ENCODE measurements around the gene ADK.
"Not testable (repeated sequence)": the region's sequence is repeated elsewhere in the genome, so short reads cannot be mapped to it uniquely, and the experiment has no call there.

Gene ADK

DNA sequence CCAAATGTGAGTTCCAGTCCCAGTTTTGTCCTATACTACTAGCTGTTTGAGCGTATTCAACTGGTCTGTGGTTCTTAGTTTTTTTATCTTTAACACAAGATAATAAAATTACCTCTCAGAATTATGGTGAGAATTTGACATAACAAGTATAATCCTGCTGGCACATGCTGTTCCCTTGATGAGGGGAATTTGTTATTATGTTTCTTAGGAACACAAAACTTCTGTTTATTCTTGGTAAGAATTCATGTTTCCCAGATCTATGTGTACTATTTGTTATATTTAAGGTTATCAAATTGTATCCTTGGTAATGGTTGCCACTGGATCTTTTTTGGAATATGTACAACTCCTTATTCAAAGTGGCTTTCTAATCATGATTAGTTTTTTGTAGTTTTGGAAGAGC, 335.6 kb downstream of the ADK start:
- DNase-seq (ENCODE audit: low read depth in 2 of 2), result no peak

DNA sequence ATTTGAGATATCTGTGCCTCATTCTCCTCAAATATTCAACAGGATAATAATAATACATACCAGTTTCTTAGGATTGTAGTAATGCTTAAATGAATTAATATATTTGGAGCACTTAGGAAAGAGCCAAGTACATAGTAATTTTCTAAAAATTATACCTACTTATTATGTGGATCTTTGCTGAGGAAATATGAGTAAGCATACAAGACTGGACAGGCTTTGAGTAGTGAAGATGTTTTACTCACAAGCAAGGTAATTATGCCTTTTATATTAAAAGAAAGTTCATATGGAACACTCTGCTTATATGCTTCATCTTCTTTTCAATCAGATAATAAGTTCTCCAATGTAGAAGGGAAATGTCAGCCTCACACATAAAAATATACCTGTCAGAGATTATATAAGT, 337.9 kb downstream of the ADK start:
- no peak for DNase-seq (ENCODE audit: low read depth in 2 of 2)

DNA sequence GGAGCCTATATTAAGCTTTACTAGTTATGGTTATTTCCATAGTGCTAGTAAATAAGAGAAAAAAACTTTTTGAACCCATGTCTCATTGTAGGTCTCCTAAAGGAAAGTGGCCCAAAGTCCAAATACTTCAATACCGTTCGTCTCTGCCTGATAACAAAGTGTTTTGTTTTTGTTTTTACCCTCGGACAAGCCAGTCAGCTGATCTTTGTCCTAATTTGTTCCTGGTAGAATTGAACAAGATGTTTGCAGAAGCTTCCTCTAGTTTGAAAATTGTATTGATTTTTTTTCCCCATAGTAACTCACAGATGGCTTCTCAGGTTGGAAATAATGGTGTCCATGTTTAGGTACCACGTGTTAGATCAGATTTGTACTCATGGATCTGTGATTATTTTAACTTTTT, 339.5 kb downstream of the ADK start:
- DNase-seq (ENCODE audit: low read depth in 2 of 2), result no peak

DNA sequence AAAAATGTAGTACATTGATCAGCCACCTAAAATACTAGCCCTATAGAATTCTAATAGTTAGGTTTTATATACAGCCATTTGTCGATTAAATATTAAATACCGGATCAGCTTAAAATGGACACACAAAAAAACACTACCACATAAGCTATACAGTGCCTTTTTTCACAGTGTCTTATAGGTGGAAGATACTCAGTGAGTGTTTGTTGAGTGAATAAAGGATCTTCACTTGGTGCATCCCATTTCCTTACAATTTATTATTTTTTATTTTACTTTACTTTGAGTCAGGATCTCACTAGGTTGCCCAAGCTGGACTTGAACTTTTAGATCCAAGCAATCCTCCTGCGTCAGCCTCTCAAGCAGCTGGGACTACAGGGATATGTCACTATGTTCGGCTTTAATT, 340.0 kb downstream of the ADK start:
- DNase-seq (ENCODE audit: low read depth in 2 of 2), result no peak

DNA sequence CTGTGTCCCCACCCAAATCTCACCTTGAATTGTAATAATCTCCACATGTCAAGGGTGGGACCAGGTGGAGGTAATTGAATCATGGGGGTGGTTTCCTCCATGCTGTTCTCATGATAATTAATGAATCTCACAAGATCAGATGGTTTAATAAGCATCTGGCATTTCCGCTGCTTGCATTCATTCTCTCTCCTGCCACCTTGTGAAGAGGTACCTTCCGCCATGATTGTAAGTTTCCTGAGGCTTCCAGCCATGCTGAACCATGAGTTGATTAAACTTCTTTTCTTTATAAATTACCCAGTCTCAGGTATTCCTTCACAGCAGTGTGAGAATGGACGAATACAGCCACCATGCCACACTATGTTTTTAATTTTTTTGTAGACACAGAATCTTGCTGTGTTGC, 345.3 kb downstream of the ADK start:
- DNase-seq (ENCODE audit: low read depth in 2 of 2), result not testable (repeated sequence)

DNA sequence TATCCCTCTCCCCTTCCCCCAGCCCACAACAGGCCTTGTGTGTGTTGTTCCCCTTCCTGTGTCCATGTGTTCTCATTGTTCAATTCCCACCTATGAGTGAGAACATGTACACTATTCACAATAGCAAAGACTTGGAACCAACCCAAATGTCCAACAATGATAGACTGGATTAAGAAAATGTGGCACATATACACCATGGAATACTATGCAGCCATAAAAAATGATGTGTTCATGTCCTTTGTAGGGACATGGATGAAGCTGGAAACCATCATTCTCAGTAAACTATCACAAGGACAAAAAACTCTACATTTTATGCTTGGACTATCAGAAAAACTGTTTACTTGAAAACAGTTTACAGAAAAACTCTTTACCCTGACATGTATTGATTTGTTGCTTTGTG, 347.6 kb downstream of the ADK start:
- not testable (repeated sequence) for DNase-seq (ENCODE audit: low read depth in 2 of 2)

DNA sequence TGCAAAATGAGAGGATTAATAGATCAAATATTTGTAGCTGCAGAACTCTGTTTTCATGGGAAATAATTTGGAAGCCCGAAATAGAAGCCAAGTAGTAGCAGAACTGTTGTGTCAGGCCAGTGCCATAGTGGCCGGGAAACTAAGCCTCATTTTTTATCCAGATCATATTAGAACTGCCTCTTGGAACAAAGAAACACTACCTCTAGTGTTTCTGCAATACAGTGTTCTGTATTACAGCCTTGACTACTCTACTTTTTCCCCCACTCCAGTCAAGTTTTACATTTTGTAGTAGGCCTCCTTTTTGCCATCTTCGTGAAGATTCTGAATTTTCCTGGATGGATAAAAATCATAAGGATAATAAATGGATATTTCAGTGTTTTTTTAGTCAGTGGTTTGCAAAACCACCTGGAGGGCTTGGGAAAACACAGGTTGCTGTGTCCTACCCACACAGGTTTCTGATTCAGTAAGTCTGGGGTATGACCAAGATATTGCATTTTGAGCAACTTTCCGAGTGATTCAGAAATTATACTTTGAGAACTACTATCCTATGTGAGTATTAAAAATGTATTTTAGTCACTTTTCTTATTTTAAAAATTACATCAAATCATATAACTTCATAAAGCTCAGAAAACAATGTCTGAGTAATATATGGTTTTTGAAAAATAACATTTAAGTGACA, 349.1 kb downstream of the ADK start:
- no peak for DNase-seq (ENCODE audit: low read depth in 2 of 2)

DNA sequence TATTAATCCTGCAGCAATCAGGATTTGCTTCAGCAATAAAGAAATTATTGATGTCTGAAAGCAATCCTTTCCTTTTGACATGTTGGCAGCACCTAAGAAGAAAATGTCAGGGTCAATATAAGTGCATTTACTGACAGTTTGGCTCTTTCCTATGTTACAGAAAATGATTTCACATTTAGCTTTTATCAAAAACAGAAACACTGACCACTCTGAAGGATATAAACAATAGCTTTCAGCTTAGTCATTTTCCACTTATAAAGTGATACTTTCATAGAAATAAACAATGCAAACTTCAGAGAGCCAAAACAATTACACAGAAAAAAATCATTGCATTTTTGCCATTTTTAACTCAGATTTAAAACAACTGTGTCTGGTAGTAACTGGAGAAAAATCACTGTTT, 349.8 kb downstream of the ADK start:
- DNase-seq (ENCODE audit: low read depth in 2 of 2), result no peak

DNA sequence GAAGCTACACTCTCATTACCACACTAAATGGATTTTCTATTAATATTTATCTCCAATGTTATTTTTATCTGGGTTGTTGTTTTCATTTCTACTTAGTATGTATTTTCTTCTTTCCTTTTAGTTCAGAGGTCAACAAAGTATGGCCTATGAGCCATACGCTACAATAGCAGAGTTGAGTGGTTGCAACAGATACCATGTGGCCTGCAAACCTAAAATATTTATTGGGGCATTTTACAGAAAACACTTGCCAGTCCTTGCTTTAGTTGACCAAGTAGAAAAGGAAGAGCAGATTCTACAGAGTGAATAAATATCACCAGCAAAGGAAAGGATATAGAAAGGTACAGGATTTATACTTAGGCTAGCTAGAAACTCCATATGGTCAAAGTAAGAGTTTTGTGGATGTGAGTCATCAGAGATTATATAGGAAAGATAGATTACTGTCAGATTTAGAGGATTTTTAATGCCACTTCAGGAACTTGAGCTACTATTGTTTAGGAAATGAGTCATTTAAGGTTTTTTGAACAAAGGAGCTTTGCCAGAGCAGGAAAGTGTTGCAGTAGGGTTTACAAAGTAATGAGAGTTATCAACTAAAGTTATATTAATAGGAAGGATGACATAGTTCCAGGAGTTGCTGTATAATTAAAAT, 352.1 kb downstream of the ADK start:
- peak; percentile 63 to 64 for DNase-seq (ENCODE audit: low read depth in 2 of 2)

DNA sequence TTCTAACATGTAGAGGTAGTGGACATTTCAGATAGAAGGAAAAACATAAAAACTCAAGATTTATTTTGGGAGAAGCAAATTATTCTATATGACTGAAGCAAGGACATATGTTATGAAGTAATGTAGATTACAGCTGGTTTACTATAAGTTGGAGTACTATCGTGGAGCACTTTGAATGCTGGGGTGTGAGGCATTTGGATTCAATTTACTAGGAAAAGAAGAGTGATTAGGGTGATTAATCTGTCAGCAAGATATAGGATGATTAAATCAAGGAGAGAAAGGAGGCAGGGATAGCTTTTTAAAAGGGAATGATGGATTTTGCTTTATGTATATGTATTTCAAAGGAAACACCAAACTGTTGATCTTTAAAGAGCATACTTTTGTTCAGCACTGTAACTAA, 356.9 kb downstream of the ADK start:
- DNase-seq (ENCODE audit: low read depth in 2 of 2), result peak; percentile 75 to 76

DNA sequence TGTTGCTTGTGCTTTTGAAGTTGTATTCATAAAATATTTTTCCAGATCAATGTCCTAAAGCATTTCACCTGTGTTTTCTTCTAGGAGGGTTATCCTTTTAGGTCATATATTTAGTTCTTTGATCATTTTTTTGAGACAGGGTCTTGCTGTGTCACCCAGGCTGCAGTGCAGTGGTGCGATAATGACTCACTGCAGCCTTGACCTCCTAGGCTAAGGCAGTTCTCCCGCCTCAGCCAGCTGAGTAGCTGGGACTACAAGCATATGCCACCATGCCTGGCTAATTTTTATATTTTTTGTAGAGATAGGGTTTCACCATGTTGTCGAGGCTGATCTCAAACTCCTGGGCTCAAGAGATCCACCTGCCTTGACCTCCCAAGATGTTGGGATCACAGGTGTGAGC, 359.6 kb downstream of the ADK start:
- no peak for DNase-seq (ENCODE audit: low read depth in 2 of 2)

DNA sequence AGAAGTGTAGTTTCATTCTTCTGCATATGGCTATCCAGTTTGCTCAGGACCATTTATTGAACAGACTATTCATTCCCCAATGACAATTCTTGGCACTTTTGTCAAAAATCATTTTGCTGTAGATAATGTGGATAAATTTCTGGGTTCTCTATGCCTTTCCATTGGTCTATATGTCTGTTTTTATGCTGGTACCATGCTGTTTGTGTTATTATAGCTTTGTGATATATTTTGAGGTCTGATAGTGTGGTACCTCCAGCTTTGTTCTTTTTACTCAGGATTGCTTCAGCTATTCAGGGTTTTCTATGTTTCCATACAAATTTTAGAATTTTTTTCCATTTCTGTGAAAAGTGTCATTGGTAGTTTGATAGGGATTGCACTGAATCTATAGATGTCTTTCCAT, 360.0 kb downstream of the ADK start:
- DNase-seq (ENCODE audit: low read depth in 2 of 2), result no peak

DNA sequence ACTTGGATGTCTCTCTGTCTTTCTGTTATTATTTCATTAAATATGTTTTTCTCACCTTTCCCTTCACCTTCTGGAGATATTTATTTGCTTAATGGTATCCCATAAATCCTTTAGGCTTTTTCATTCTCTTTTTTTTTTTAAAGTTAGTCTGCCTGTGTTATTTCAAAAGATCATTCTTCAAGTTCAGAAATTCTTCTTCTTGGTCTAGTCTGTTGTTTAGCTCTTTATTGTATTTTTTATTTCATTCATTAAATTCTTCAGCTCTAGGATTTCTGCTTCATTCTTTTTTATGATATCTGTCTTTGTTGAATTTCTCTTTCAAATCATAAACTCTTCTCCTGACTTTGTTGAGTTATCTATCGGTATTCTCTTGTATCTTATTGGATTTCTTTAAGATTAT, 363.3 kb downstream of the ADK start:
- no peak for DNase-seq (ENCODE audit: low read depth in 2 of 2)

DNA sequence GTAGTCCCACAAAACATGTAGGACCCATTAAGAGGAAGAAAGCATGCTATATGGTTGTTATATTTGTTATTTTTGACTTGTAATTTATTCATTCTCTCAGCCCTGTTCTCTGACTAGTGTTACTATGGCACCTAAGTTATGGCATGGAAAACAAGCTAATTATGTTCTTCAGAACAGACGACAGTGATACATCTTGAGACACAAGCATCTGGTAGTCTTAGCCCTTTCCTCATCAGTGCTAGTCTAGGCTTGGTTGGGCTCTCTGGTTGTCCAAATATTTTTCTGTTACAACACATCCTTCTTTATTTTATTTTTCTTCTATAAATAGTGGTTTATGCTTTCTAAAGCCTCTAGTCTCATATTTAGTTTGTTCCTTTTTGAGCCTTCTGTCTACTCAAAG, 367.0 kb downstream of the ADK start:
- DNase-seq (ENCODE audit: low read depth in 2 of 2), result no peak

DNA sequence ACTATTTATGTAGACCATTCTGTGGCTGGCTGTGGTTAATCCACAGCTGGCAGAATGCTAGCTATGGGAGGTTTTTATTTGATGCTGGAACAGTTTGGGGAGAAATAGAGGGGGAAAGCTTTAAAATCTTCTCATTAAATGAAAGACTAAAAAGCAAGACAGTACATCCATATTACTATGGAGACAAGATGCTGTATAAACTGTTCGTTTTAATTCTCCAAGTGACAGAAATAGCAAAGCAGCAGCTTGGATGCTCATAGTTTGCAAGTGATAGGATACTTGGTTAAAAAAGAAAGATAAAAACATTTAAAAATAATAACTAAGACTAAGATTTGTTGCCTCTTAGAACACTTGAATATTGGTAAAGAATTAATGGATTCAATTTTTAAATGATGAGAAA, 370.5 kb downstream of the ADK start:
- DNase-seq (ENCODE audit: low read depth in 2 of 2), result no peak

DNA sequence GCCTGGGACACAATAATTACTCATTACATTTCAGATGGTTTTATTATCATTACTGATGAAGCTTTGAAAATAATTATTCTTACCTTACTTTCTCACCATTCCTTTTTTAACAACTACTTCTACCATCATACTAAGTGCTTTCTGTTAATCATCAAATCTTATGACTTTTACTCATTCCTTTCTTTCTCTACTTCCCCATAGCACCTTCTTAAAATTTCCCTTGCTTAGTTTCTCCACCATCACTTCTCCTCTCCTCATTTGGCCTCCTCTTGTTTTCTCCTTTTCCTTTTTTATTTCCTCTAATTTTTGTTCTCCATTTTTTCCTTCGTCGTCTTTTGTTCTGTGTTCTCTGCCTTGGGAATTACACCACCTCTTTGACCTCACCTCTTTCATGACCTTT, 372.2 kb downstream of the ADK start:
- no peak for DNase-seq (ENCODE audit: low read depth in 2 of 2)

DNA sequence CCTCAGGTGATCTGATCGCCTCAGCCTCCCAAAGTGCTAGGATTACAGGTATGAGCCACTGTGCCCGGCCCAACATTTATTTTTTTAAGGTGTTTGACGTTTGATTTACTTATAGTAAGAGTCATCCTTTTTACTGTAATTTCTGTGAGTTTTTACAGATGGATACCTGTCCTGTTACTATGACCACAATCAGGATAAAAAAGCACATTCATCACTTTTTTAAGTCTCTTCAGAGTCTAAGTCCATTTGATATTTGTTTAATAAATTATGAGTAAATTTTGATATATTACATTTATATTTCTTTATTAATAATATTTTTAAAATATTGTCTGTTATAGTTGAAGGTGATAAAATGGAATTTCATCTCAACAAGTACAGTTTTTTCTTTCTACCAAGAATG, 374.9 kb downstream of the ADK start:
- DNase-seq (ENCODE audit: low read depth in 2 of 2), result no peak

DNA sequence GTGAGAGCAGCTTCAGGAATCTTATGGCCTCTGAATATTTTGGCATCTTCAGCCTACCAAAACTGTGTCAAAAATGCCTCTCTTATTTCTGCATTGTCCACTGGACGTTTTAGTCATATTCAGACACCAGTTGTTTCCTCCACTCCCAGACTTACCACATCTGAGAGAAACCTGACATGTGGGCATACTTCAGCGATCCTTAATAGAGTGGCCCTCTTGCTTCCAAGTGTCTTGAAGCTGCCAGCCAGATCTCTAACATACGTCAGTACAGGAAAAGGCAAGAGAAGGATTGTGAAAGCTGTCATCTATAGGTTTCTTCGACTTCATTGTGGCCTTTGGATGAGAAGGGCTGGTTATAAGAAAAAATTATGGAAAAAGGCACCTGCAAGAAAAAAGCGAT, 376.6 kb downstream of the ADK start:
- not testable (repeated sequence) for DNase-seq (ENCODE audit: low read depth in 2 of 2)

DNA sequence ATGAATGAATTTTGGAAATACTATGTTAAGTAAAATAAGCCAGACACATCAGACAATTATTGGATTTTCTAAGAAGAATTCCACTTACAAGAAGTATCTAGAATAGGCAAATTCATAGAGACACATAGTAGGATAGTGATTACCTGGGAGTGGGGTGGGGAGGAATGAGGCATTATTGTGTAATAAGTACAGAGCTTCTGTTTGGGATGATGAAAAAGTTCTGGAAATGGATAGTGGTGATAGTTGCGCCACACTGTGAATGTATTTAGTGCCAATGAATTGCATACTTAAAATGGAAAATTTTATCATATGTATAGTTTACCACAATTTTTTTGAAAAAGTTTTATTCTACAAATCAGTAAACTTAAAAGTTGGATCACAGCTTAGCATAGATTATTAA, 378.2 kb downstream of the ADK start:
- DNase-seq (ENCODE audit: low read depth in 2 of 2), result no peak

DNA sequence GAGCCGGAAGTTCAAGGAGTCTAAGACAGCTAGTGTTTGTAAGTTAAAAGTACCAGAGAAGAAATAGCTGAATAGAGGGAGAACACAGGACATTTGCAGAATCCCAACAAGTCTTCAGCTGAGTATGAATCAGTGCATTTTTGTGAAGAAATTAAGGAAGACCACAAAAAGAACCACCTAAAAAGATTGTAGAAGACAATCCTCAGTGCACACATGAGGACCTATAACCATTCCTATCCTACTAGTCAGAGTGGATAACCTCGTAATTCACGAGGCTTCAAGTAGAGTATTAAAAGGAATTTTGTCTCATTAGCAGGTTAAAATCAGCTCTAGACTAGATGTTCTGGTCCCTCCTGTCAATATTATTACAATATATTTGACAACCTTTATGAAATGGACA, 380.0 kb downstream of the ADK start:
- no peak for DNase-seq (ENCODE audit: low read depth in 2 of 2)

DNA sequence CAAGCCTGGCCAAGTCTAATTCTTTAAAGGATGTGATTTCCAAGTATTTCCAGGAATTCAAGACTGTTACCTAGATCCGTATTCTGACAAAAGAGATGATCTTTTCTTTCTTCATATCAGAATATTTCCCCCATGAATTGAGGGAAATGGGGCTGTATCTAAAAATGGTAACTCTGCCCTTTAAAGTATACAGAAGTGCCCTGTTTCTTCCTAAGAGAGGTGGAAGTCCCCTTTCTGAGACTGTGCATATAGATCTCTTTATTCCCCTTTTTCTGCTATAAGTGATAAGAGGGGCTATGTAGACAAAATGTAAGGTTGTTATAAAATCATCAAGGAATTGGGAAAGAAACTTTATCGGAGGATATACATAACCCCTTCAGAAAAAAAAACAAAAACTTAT, 388.3 kb downstream of the ADK start:
- DNase-seq (ENCODE audit: low read depth in 2 of 2), result no peak

DNA sequence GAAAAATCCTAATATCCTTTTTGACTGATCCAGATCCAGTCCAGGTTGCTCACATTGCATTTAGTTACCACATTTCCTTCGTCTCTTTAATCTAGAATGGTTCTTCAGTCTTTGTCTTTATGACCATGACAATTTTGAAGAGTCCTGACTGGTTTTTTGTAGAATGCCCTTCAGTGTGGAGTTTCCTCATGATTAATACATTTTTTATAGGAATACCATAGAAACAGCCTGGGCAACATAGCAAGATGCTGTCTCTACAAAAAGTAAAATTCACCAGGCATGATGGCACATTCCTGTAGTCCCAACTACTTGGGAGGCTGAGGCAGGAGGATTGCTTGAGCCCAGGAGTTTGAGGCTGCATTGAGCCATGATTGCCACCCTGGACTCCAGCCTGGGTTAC, 390.4 kb downstream of the ADK start:
- no peak for DNase-seq (ENCODE audit: low read depth in 2 of 2)

DNA sequence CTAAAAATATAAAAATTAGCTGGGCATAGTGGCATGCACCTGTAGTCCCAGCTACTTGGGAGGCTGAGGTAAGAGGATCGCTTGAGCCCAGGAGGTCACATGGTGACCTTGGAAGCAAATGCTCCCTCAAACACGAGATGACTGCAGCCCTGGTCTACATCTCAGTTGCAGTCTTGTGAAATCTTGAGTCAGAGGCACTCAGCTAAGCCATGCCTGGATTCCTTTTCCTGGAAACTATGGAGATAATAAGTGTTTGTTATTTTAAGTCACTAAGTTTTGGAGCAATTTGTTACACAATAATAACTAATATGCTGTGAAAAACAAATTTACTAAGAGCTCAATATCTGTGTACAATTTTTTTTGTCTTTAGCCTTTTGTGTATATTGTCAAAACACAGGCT, 391.1 kb downstream of the ADK start:
- DNase-seq (ENCODE audit: low read depth in 2 of 2), result peak; percentile 28 to 42

DNA sequence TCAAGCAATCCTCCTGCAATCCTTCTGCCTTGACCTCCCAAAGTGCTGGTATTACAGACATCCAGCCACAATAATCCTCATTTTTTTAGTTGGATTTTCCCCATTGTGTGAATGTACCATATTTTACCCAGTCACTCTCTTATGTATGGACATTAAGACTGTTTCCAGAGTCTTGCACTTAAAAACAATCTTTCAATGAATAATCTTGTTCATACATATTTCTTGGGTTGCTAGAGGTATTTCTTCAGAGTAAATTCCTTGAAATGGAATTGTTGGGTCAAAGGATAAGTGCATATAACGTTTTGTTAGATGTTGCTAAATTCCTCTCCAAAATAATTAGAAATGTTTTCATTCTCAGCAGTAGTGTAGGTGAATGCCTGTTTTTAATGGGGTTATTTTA, 392.3 kb downstream of the ADK start:
- no peak for DNase-seq (ENCODE audit: low read depth in 2 of 2)
